NCI-H2029 (cell line): ENCODE results near the gene DIAPH3.

Source experiments
- DNase-seq: peaks from one replicate; lab custom pipeline; 2025; lab: John Stamatoyannopoulos, UW

The DIAPH3 gene

GRCh38 chr13:59867867-59868266 lies 295.9 kb downstream of the DIAPH3 start:
- no peak for DNase-seq

GRCh38 chr13:59865398-59865797 lies 298.3 kb downstream of the DIAPH3 start:
- DNase-seq: no peak

GRCh38 chr13:59863621-59864020 lies 300.1 kb downstream of the DIAPH3 start:
- DNase-seq: no peak

GRCh38 chr13:59861676-59862075 lies 302.1 kb downstream of the DIAPH3 start:
- no peak for DNase-seq

DNA sequence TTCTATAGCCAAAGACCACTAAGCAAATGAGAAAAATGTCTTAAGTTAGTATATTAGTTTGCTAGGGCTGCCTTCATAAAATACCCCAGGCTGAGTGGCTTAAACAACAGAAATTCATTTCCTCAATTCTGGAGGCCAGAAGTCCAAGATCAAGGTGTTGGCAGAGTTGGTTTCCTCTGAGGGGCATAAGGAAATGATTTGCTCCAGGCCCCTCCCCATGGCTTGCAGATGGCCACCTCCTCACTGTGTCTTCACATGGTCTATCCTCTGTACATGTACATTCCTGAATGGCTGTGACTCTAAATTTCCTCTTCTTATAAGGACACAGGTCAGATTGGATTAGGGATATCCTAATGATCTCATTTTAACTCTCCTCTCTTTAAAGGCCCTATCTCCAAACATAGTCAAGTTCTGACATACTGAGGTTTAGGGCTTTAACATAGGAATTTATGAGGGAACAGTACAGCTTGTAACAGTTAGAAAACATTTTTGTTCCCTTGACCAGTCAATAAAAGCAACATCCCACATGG lies 307.4 kb downstream of the DIAPH3 start:
- no peak for DNase-seq

- no peak for DNase-seq
Measured at GRCh38 chr13:59846845-59847620, 316.7 kb downstream of the DIAPH3 start.

DNA sequence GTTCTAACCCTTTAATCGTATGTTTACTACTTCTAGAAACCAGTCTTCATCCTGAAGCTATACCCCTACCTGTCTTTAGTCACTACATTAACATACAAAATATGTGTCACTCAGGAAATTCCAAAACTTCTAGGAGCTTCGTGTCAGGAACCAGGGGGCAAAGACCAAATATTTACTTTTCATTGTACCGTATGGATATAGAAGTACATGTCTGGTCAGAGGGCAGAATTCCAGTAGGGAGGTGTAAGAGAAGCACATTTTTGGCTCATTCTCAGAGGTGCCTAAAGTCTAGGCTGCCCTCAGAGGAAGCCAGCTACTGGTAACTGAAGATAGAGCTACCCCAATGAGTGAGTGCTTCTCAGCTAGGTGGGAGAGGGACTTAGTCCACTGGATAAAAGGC lies 320.7 kb downstream of the DIAPH3 start:
- no peak for DNase-seq

DNA sequence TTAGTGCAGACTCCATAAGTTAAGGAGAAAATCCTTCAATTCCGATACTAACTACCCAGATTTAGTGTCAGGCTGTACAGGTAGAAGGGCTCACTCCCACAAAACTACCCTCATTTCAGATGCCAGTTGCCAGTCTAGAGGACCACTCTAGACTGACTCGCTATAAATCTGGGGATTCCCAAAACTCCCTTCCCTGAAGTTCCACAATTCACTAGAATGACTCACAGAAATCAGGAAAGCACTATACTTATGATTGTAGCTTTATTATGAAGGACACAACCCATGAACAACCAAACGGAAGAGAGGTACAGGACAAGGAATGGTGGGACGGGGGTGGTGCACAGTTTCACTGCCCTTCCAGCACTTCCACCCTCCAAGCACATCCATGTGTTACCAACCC lies 321.2 kb downstream of the DIAPH3 start:
- no peak for DNase-seq

GRCh38 chr13:59839186-59839585 lies 324.5 kb downstream of the DIAPH3 start:
- DNase-seq: no peak

DNA sequence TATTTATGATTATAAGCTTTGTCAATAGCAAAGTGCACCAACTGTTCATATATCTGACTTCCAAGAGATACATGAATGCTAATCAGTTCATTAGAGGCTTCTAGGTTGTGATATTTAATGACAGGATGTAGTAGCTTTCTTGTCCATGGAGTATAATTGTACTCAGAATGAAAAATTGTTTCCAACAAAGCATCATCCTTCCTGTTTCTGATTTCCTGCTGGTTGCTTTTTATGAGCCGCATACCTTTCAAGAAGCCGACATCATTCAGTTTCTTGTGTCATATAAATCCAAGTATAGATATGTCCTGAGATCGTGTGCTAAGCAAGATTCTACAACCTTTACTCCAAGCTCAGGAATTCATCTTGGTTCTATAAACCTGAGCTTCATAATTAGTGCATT lies 326.6 kb downstream of the DIAPH3 start:
- DNase-seq: no peak

- DNase-seq: no peak
Measured at GRCh38 chr13:59835569-59835968, 328.2 kb downstream of the DIAPH3 start.

- DNase-seq: no peak
Measured at GRCh38 chr13:59834801-59835200, 328.9 kb downstream of the DIAPH3 start.

GRCh38 chr13:59829690-59830089 lies 334.0 kb downstream of the DIAPH3 start:
- no peak for DNase-seq

DNA sequence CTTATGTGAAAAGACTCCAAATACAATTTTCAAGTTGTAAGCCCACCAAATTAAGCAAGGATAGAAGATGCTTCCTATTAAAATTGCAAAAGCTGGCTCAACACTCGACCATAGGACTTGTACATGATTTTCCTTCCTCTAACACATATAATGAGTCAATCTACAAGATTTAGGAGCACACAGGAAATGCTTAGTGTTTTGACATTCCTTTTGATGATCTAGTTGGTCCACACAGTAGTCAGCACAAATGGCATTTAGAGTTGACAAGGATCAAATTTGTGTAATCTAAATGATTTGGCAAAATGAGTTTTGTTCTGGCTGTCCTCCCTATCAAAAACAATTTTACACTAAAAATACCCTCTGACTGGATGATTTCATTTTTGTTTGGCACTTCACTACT lies 340.2 kb downstream of the DIAPH3 start:
- no peak for DNase-seq

- no peak for DNase-seq
Measured at GRCh38 chr13:59809564-59809963, 354.2 kb downstream of the DIAPH3 start.

GRCh38 chr13:59806801-59807200 lies 356.9 kb downstream of the DIAPH3 start:
- no peak for DNase-seq

- no peak for DNase-seq
Measured at GRCh38 chr13:59801107-59801880, 362.4 kb downstream of the DIAPH3 start.

DNA sequence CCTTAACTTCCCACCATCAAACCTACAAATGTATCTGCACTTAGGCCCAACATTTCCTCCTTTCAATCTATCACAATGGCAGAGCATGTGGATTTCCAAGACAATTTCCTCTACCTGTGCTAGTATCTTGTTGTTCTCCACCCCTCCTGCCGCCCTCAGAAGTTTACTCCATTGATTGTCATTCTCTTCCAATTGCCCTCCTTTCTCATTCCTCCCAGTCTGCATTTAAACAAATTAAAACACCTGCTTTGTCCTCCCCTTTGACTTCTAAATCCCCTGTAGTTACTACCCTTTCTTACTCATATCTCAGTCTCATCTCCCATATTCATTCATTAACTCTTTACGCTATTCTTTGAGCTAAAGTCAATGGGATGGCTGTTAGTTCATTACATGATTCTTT lies 370.6 kb downstream of the DIAPH3 start:
- no peak for DNase-seq

DNA sequence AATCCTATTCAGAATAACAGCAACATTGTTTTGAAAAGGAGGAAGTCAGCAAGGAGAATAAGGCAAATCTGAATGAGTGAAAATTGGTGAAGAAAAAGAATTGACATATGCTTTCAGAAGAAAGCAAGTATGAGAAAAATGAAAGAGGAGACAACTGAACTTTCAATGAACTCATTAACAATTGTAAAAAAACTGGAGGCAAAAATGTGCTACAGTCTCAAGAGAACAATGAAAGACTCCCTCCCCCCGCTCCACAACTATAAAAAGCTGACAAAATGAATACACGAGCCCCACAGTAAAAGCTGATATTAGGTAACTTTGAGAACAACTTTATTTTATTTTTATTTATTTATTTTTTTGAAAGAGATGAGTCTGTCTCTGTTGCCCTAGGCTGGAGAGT lies 373.1 kb downstream of the DIAPH3 start:
- DNase-seq: no peak

- DNase-seq: no peak
Measured at GRCh38 chr13:59789558-59789957, 374.2 kb downstream of the DIAPH3 start.

- no peak for DNase-seq
Measured at GRCh38 chr13:59787679-59788078, 376.0 kb downstream of the DIAPH3 start.

- no peak for DNase-seq
Measured at GRCh38 chr13:59782696-59783095, 381.0 kb downstream of the DIAPH3 start.

GRCh38 chr13:59780058-59780457 lies 383.7 kb downstream of the DIAPH3 start:
- no peak for DNase-seq
